IMR-90 (cell line): Measurements from ENCODE around the gene TLR9. TPM values are rescaled to one million over a fixed set of nuclear protein-coding genes. Genes with fewer than 3 reads are reported as not detected.

ENCODE experiments used
- ATAC-seq: fragments of 200-7000 bp; cut with Tn5 transposase; 2 replicates; pipeline ENCODE4 v1.9.1; 2020; ENCODE audit warnings: low read depth, mild to moderate bottlenecking, moderate library complexity
- BruUV-seq: library from RNA; stranded (reverse); fragments of 400-500 nt; replicated peaks from 2 replicates; lab custom pipeline; 2021; lab: Mats Ljungman, UMichigan
- CTCF ChIA-PET: fragments of 300-600 bp; formaldehyde crosslinking; extraction: SDS; loops from one replicate; lab custom pipeline; 2021; ENCODE audit warnings: antibody characterized with exemption; lab: Yijun Ruan, JAX
- POLR2A ChIA-PET: fragments of 300-600 bp; sonication (Branson Sonifier 250); formaldehyde crosslinking; loops from one replicate; lab custom pipeline; 2022; ENCODE audit warnings: antibody characterized with exemption; ENCODE audit not compliant: unreplicated experiment; lab: Charles Lee
- DNase-seq: peaks from one replicate; pipeline ENCODE4 v3.0.0; 2013
- H2AFZ ChIP-seq: replicated peaks from 2 replicates; pipeline ENCODE3; 2013; ENCODE audit warnings: low read length, mild to moderate bottlenecking; ENCODE audit not compliant: poor library complexity
- H2AK5ac ChIP-seq: 2 replicates; pipeline ENCODE4 v1.6.1; 2013; ENCODE audit warnings: low read depth, low read length, inconsistent platforms
- H2AK9ac ChIP-seq: replicated peaks from 2 replicates; pipeline ENCODE3; 2013; ENCODE audit warnings: mild to moderate bottlenecking, low read depth, low read length, moderate library complexity; ENCODE audit not compliant: poor library complexity
- H2BK120ac ChIP-seq: 2 replicates; pipeline ENCODE4 v1.6.1; 2013; ENCODE audit warnings: low read depth, low read length, inconsistent platforms
- H2BK15ac ChIP-seq: 3 replicates; pipeline ENCODE4 v1.6.1; 2013; ENCODE audit warnings: low read depth, low read length, inconsistent platforms
- H2BK20ac ChIP-seq: 2 replicates; pipeline ENCODE4 v1.6.1; 2013; ENCODE audit warnings: low read depth, mild to moderate bottlenecking, inconsistent platforms, low read length, moderate library complexity
- H2BK5ac ChIP-seq: 2 replicates; pipeline ENCODE4 v1.6.1; 2013; ENCODE audit warnings: mild to moderate bottlenecking, low read depth, low read length, inconsistent platforms; ENCODE audit not compliant: poor library complexity, severe bottlenecking
- H3K14ac ChIP-seq: replicated peaks from 2 replicates; pipeline ENCODE4 v1.6.1; 2013; ENCODE audit warnings: low read depth, low read length, inconsistent platforms
- H3K18ac ChIP-seq: 2 replicates; pipeline ENCODE4 v1.6.1; 2013; ENCODE audit warnings: low read depth, low read length, control low read depth
- H3K23ac ChIP-seq: 2 replicates; pipeline ENCODE4 v1.6.1; 2013; ENCODE audit warnings: low read depth, low read length, inconsistent platforms
- H3K27ac ChIP-seq: 2 replicates; pipeline ENCODE4 v1.5.1; 2013; ENCODE audit warnings: mild to moderate bottlenecking, control low read depth, low read length; ENCODE audit not compliant: insufficient read depth
- H3K27me3 ChIP-seq: 2 replicates; pipeline ENCODE4 v1.6.1; 2013; ENCODE audit warnings: low read length; ENCODE audit not compliant: control insufficient read depth, insufficient read depth
- H3K36me3 ChIP-seq: 2 replicates; pipeline ENCODE4 v1.6.1; 2013; ENCODE audit warnings: low read length, mixed read lengths; ENCODE audit not compliant: control insufficient read depth, insufficient read depth
- H3K4ac ChIP-seq: 2 replicates; pipeline ENCODE4 v1.6.1; 2013; ENCODE audit warnings: low read depth, low read length, inconsistent platforms
- H3K4me1 ChIP-seq: 2 replicates; pipeline ENCODE4 v1.6.1; 2013; ENCODE audit warnings: low read length, mixed read lengths; ENCODE audit not compliant: control insufficient read depth, insufficient read depth
- H3K4me2 ChIP-seq: 2 replicates; pipeline ENCODE4 v1.6.1; 2013; ENCODE audit warnings: low read depth, mild to moderate bottlenecking, control low read depth, low read length, moderate library complexity
- H3K4me3 ChIP-seq: 2 replicates; pipeline ENCODE4 v1.5.1; 2013; ENCODE audit warnings: low read depth, mild to moderate bottlenecking, control low read depth, low read length, moderate library complexity; ENCODE audit not compliant: insufficient read depth
- H3K56ac ChIP-seq: 2 replicates; pipeline ENCODE4 v1.6.1; 2013; ENCODE audit warnings: low read length, inconsistent platforms; ENCODE audit not compliant: insufficient read depth; ENCODE audit errors: extremely low read depth
- H3K79me1 ChIP-seq, 2 experiments: 2 replicates each; pipeline ENCODE4 v1.6.1; 2013; ENCODE audit warnings: low read length in 2 of 2, inconsistent platforms in 1 of 2, low read depth in 1 of 2
- H3K9ac ChIP-seq: 2 replicates; pipeline ENCODE4 v1.6.1; 2013; ENCODE audit warnings: low read depth, low read length, control low read depth
- H3K9me1 ChIP-seq: 2 replicates; pipeline ENCODE4 v1.6.1; 2013; ENCODE audit warnings: low read length, inconsistent platforms; ENCODE audit not compliant: insufficient read depth
- H3K9me3 ChIP-seq: 2 replicates; pipeline ENCODE4 v1.6.1; 2013; ENCODE audit warnings: low read length; ENCODE audit not compliant: control insufficient read depth, insufficient read depth
- H4K20me1 ChIP-seq: 2 replicates; pipeline ENCODE4 v1.6.1; 2013; ENCODE audit warnings: low read length, inconsistent platforms; ENCODE audit not compliant: insufficient read depth
- H4K5ac ChIP-seq: 2 replicates; pipeline ENCODE4 v1.6.1; 2013; ENCODE audit warnings: mild to moderate bottlenecking, low read depth, low read length, control low read depth
- H4K8ac ChIP-seq, 2 experiments: 2 replicates each; pipeline ENCODE4 v1.6.1; 2013; ENCODE audit warnings: low read depth in 2 of 2, low read length in 2 of 2, control low read depth in 1 of 2, inconsistent platforms in 1 of 2
- H4K91ac ChIP-seq: 2 replicates; pipeline ENCODE4 v1.6.1; 2013; ENCODE audit warnings: low read depth, low read length, inconsistent platforms; ENCODE audit not compliant: insufficient read depth
- CHD1 ChIP-seq: IDR thresholded peaks from 2 replicates; pipeline ENCODE4 v1.6.1; 2012; ENCODE audit warnings: low read depth, low read length, improper control_type of control experiment
- CTCF ChIP-seq: conservative IDR thresholded peaks from 2 replicates; pipeline ENCODE4 v1.5.1; 2012; ENCODE audit warnings: mild to moderate bottlenecking, low read depth, low read length, improper control_type of control experiment
- ELK1 ChIP-seq: fragments of 150-350 bp; IDR thresholded peaks from 2 replicates; pipeline ENCODE4 v1.6.1; 2016; ENCODE audit warnings: low read depth, mild to moderate bottlenecking, low read length, moderate library complexity, borderline replicate concordance
- MAZ ChIP-seq: IDR thresholded peaks from 2 replicates; pipeline ENCODE4 v1.6.1; 2012; ENCODE audit warnings: low read depth, mild to moderate bottlenecking, low read length, improper control_type of control experiment, moderate library complexity, borderline replicate concordance
- MXI1 ChIP-seq: IDR thresholded peaks from 2 replicates; pipeline ENCODE4 v1.6.1; 2012; ENCODE audit warnings: low read depth, mild to moderate bottlenecking, low read length, moderate library complexity, borderline replicate concordance
- NFE2L2 ChIP-seq: fragments of 150-350 bp; IDR thresholded peaks from 2 replicates; pipeline ENCODE4 v1.6.1; 2016; ENCODE audit warnings: low read depth, mild to moderate bottlenecking, low read length
- POLR2A ChIP-seq: IDR thresholded peaks from 2 replicates; pipeline ENCODE4 v1.6.1; 2012; ENCODE audit warnings: mild to moderate bottlenecking, low read depth, low read length
- RAD21 ChIP-seq: IDR thresholded peaks from 2 replicates; pipeline ENCODE4 v1.6.1; 2012; ENCODE audit warnings: low read length, improper control_type of control experiment
- RFX5 ChIP-seq: IDR thresholded peaks from 2 replicates; pipeline ENCODE4 v1.8.0; 2012; ENCODE audit warnings: low read depth, mild to moderate bottlenecking, low read length, moderate library complexity
- SMC3 ChIP-seq: fragments of 150-350 bp; IDR thresholded peaks from 2 replicates; pipeline ENCODE4 v1.6.1; 2016; ENCODE audit warnings: low read depth, mild to moderate bottlenecking, antibody characterized with exemption, low read length, moderate library complexity
- USF2 ChIP-seq: fragments of 150-350 bp; IDR thresholded peaks from 2 replicates; pipeline ENCODE4 v1.6.1; 2017; ENCODE audit warnings: mild to moderate bottlenecking, antibody characterized with exemption, low read length, low read depth
- WGBS, 2 experiments: methylation state at CpG; one replicate each; pipeline versions ENCODE4 v1.1.5 to v1.1.7; 2013; ENCODE audit warnings: missing lambda C conversion rate in 2 of 2; ENCODE audit not compliant: insufficient read length in 1 of 2; ENCODE audit errors: extremely low coverage in 2 of 2; 5-methylcytosine and 5-hydroxymethylcytosine counted together
- dilution Hi-C: fragments of 300-500 bp; cut with HindIII; formaldehyde crosslinking; loops from one replicate; pipeline ENCODE4 v1.14.3; 2018; ENCODE audit warnings: low sequenced_read_pairs; ENCODE audit not compliant: unreplicated experiment
- in situ Hi-C: fragments of 300-500 bp; cut with MboI; formaldehyde crosslinking; loops from 3 replicates; pipeline ENCODE4 v1.14.3; 2019; ENCODE audit warnings: low sequenced_read_pairs, inconsistent platforms, mixed read lengths
- intact Hi-C: fragments of 100-400 bp; cut with micrococcal nuclease; formaldehyde crosslinking; loops from 2 replicates; pipeline ENCODE4 v1.10.0; 2022
- polyA plus RNA-seq, 3 experiments: library from polyadenylated mRNA; depleted of rRNA; stranded (reverse); fragments of >200 nt; gene quantifications; 2 replicates each; pipeline ENCODE4 v1.2.3, GENCODE V29; 2012; ENCODE audit warnings: low replicate concordance in 1 of 3
- total RNA-seq: library from RNA; depleted of rRNA; stranded (reverse); fragments of >200 nt; gene quantifications from 2 replicates; pipeline ENCODE4 v1.2.3, GENCODE V29; 2012

The TLR9 gene
- total and polyA plus RNA-seq, 2 of the 4 experiments (the other 2 are of a cell fraction), result not detected

- Histone ChIP-seq H3K56ac (no peak overlapping the region), H2AFZ (peak overlapping the region; percentile 56), H3K23ac (no peak overlapping the region), H4K20me1 (peaks cover 15% of the 10 kb centered on the region), H2BK15ac (no peak overlapping the region), H3K9me1 (peaks cover 16% of the 10 kb centered on the region), H3K27me3 (no peaks in the 10 kb centered on the region), H2AK9ac (peak overlapping the region; percentile 70), H3K18ac (no peak overlapping the region), H3K4me3 (no peak overlapping the region), H2BK120ac (no peak overlapping the region), H3K9me3 (no peaks in the 10 kb centered on the region), H3K4me2 (no peak overlapping the region), H3K9ac (no peak overlapping the region), H2BK20ac (no peak overlapping the region), H3K79me1 (peaks cover 0 to 6% of the 10 kb centered on the region in 2 experiments; a peak in 1 of 4 replicates), H3K27ac (no peak overlapping the region), H4K91ac (no peak overlapping the region), H3K4me1 (peaks cover 8% of the 10 kb centered on the region), H3K14ac (no peak overlapping the region), H2AK5ac (no peak overlapping the region), H4K5ac (no peak overlapping the region), H4K8ac (no peak overlapping the region), H3K36me3 (peaks cover 3% of the 10 kb centered on the region; the same call in 1 of the 2 replicates), H2BK5ac (no peak overlapping the region), H3K4ac (no peak overlapping the region)
- CTCF ChIA-PET, result interaction anchor here (0.5 to 1.8 kb wide), 10 partner anchors 16 to 420 kb away, joined by 3 to 10 read pairs (median 4); no protein-coding TSS in a partner anchor
- TF ChIP-seq MAZ (peak; percentile 56; the same call in 1 of the 2 replicates), POLR2A (no peak), SMC3 (peak; percentile 77), USF2 (no peak), NFE2L2 (no peak), RFX5 (no peak), MXI1 (no peak), RAD21 (peak; percentile 76), CHD1 (no peak), ELK1 (no peak), CTCF (peak; percentile 88)
- POLR2A ChIA-PET, result interaction anchor here (0.8 kb wide), 1 partner anchor 16 kb away, joined by 4 read pairs; no protein-coding TSS in a partner anchor
- in situ Hi-C loops, result no loop called here
- intact Hi-C loops, result loop anchor here (1.0 to 5.0 kb wide), 2 partner anchors 119 to 227 kb away; partner anchors contain the start of gene SEMA3G
- BruUV-seq, result no TSS peak
- peak; percentile 63 for DNase-seq
- 0% methylated on average over 2 of the region's 9 CpGs; no CpG with 5 or more reads in 1 of the 2 experiments for WGBS, 2 experiments
- dilution Hi-C loops, result no loop called here
- ATAC-seq, result peak; percentile 73
These were observed 4.9 kb downstream of the TLR9 start for GRCh38 chr3:52220380-52221026.
